ENCODE results near the gene BRAF.

- TF ChIP-seq CTCF (optimal IDR thresholded peaks at IDR 0.05 in 1 of 3, IDR thresholded peaks at IDR 0.05 in 1 of 3, conservative IDR thresholded peaks at IDR 0.05 in 1 of 3; ENCODE audit: extremely low read depth in 1 of 3, insufficient read depth in 2 of 3, low read length in 3 of 3) (no peak), EZH2 (IDR thresholded peaks at IDR 0.05; ENCODE audit: low read length) (no peak)
Measured at GRCh38 chr7:140828741-140829140, 96.0 kb downstream of the BRAF start.
